H1 (cell line): ENCODE results near the gene PKDREJ.

ENCODE experiments used
- POLR2A ChIP-seq, 2 experiments: IDR thresholded peaks; 1 replicate in 1 of 2; 2 replicates in 1 of 2; pipeline ENCODE4 v1.6.1; 2011; ENCODE audit warnings: low read depth in 2 of 2, low read length in 2 of 2, mild to moderate bottlenecking in 2 of 2; ENCODE audit errors: control extremely low read depth in 1 of 2
- ZNF274 ChIP-seq: IDR thresholded peaks from 2 replicates; pipeline ENCODE4 v1.7.0; 2012; ENCODE audit warnings: low read length, borderline replicate concordance; ENCODE audit errors: extremely low read depth
- TF ChIP-seq, protein P1 (sequence below), 3 experiments: IDR thresholded peaks; 1 replicate in 2 of 3; 2 replicates in 1 of 3; pipeline versions ENCODE4 v1.5.1 to v1.6.1; 2011; ENCODE audit warnings: low read length in 3 of 3, mild to moderate bottlenecking in 3 of 3, inconsistent platforms in 2 of 3, low read depth in 1 of 3, moderate library complexity in 1 of 3; ENCODE audit not compliant: insufficient read depth in 1 of 3; ENCODE audit errors: control extremely low read depth in 1 of 3

DNA sequence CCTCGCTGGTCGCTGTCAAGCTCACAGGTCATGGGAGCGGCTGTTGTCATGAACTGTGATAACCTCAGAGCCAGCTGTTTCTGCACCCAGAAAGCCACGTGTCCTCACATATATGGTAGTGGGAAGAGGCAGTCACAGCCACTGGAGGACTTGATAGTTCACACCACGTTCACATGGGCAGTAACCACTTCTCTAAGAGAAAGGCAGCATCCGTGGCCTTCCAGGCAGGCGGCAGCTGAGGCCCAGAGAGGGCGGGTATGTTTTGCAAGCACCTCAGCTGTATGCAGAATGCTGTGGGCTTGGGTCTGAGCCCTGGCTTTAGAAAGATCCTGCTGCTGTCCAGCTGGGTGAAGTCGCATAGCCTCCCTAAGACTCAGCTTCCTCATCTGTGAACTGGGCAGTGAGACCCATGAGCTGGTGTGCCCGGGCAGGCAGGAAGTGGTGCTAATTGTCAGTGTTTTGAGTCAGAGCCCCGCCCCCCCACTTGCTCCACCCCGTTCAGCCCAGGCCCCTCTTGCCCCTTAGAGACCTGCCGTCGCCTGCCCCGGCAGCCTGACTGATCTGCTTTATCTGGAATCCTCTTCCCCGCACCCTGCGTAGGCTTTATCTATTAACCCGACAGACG lies 18.0 kb upstream of the PKDREJ start:
- TF ChIP-seq POLR2A (IDR thresholded peaks at IDR 0.05; ENCODE audit: control extremely low read depth in 1 of 2, low read depth in 2 of 2, low read length in 2 of 2) (no peak), ZNF274 (no peak)
- TF ChIP-seq, protein P1, sequence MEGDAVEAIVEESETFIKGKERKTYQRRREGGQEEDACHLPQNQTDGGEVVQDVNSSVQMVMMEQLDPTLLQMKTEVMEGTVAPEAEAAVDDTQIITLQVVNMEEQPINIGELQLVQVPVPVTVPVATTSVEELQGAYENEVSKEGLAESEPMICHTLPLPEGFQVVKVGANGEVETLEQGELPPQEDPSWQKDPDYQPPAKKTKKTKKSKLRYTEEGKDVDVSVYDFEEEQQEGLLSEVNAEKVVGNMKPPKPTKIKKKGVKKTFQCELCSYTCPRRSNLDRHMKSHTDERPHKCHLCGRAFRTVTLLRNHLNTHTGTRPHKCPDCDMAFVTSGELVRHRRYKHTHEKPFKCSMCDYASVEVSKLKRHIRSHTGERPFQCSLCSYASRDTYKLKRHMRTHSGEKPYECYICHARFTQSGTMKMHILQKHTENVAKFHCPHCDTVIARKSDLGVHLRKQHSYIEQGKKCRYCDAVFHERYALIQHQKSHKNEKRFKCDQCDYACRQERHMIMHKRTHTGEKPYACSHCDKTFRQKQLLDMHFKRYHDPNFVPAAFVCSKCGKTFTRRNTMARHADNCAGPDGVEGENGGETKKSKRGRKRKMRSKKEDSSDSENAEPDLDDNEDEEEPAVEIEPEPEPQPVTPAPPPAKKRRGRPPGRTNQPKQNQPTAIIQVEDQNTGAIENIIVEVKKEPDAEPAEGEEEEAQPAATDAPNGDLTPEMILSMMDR (IDR thresholded peaks at IDR 0.05; ENCODE audit: control extremely low read depth in 1 of 3, insufficient read depth in 1 of 3, low read depth in 1 of 3, low read length in 3 of 3) = no peak
